GM19455 (cell line): ENCODE data around the gene IRF2BPL.

Experiments used
- ATAC-seq: cut with Tn5 transposase; IDR thresholded peaks from one replicate; pipeline ENCODE4 v1.9.1; 2021; ENCODE audit not compliant: unreplicated experiment

Gene IRF2BPL

GRCh38 chr14:76993752-76994151 is 34.8 kb downstream of the IRF2BPL start:
- no peak for ATAC-seq

- no peak for ATAC-seq
Observed at GRCh38 chr14:76990084-76990483, 38.4 kb downstream of the IRF2BPL start.

- ATAC-seq = no peak
Observed at GRCh38 chr14:76987956-76988520, 40.5 kb downstream of the IRF2BPL start.

GRCh38 chr14:76986231-76986565 is 42.3 kb downstream of the IRF2BPL start:
- ATAC-seq = no peak

GRCh38 chr14:76985540-76986230 is 42.8 kb downstream of the IRF2BPL start:
- ATAC-seq = no peak

GRCh38 chr14:76984787-76985375 is 43.6 kb downstream of the IRF2BPL start:
- ATAC-seq = no peak

- no peak for ATAC-seq
Observed at GRCh38 chr14:76984297-76984696, 44.2 kb downstream of the IRF2BPL start.

GRCh38 chr14:76981670-76982069 is 46.8 kb downstream of the IRF2BPL start:
- no peak for ATAC-seq

GRCh38 chr14:76977793-76978720 is 50.5 kb downstream of the IRF2BPL start:
- ATAC-seq = peak; percentile 91

- ATAC-seq = no peak
Observed at GRCh38 chr14:76976240-76977005, 52.1 kb downstream of the IRF2BPL start.

- no peak for ATAC-seq
Observed at GRCh38 chr14:76975812-76976211, 52.7 kb downstream of the IRF2BPL start.

GRCh38 chr14:76975051-76975450 is 53.5 kb downstream of the IRF2BPL start:
- no peak for ATAC-seq
